GM18867 (cell line): ENCODE data around the gene GP1BB.

Experiments
- ATAC-seq: cut with Tn5 transposase; IDR thresholded peaks from one replicate; pipeline ENCODE4 v1.9.1; 2021; ENCODE audit warnings: mild to moderate bottlenecking, moderate library complexity; ENCODE audit not compliant: unreplicated experiment

Gene GP1BB

GRCh38 chr22:19764636-19765476 is 41.5 kb downstream of the GP1BB start:
- no peak for ATAC-seq

GRCh38 chr22:19765477-19766239 is 42.3 kb downstream of the GP1BB start:
- no peak for ATAC-seq

GRCh38 chr22:19766240-19766510 is 42.8 kb downstream of the GP1BB start:
- no peak for ATAC-seq

- ATAC-seq = no peak
Observed at GRCh38 chr22:19766511-19767426, 43.4 kb downstream of the GP1BB start.

GRCh38 chr22:19767427-19768341 is 44.3 kb downstream of the GP1BB start:
- ATAC-seq = no peak

GRCh38 chr22:19769393-19769715 is 46.0 kb downstream of the GP1BB start:
- ATAC-seq = no peak

- ATAC-seq = no peak
Observed at GRCh38 chr22:19770349-19771220, 47.2 kb downstream of the GP1BB start.

- no peak for ATAC-seq
Observed at GRCh38 chr22:19772422-19772672, 49.0 kb downstream of the GP1BB start.

GRCh38 chr22:19772673-19773469 is 49.5 kb downstream of the GP1BB start:
- no peak for ATAC-seq

- ATAC-seq = no peak
Observed at GRCh38 chr22:19773470-19774040, 50.2 kb downstream of the GP1BB start.
